Ishikawa (cell line): ENCODE measurements around the gene SLC51B.

Source experiments
- CEBPB ChIP-seq: IDR thresholded peaks from 2 replicates; pipeline ENCODE4 v1.6.1; 2012
- EP300 ChIP-seq: IDR thresholded peaks from 2 replicates; pipeline ENCODE4 v1.6.1; 2012; ENCODE audit warnings: borderline replicate concordance
- FOXM1 ChIP-seq: IDR thresholded peaks from 2 replicates; pipeline ENCODE4 v1.6.1; 2012; ENCODE audit warnings: low read depth, borderline replicate concordance
- RAD21 ChIP-seq: IDR thresholded peaks from 2 replicates; pipeline ENCODE4 v1.6.1; 2012; ENCODE audit warnings: low read depth
- REST ChIP-seq: IDR thresholded peaks from 2 replicates; pipeline ENCODE4 v1.6.1; 2012; ENCODE audit warnings: low read depth, mild to moderate bottlenecking
- TEAD4 ChIP-seq: IDR thresholded peaks from 2 replicates; pipeline ENCODE4 v1.6.1; 2012
- YY1 ChIP-seq: IDR thresholded peaks from 2 replicates; pipeline ENCODE4 v1.6.1; 2012; ENCODE audit warnings: low read depth

GRCh38 chr15:65044724-65045481, at the start of gene SLC51B:
- TF ChIP-seq REST, result no peak
- TF ChIP-seq RAD21, result no peak
- no peak for TF ChIP-seq CEBPB
- TF ChIP-seq FOXM1, result no peak
- TF ChIP-seq TEAD4, result no peak
- TF ChIP-seq EP300, result no peak
- TF ChIP-seq YY1, result no peak
